Measurements from ENCODE around the gene MITF.

DNA sequence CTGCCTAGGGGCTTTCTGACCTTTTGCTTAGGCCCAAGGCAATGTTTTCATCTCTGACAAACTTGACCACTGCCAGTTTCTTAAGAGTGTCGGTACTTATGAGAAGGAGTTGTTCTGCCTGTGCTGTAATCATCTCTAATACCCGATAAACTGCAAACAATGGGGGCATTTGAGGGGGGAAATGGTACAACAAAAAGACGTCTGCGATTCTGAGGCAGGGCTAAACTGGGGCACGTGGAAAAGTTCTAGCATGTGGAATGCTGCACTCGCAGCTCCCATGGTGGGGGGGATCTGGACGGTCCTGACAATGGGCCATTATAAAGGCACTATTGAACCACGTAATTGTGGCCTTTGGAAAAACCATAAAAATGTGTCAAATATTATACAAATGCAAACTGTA, 187.1 kb downstream of the MITF start:
- TF ChIP-seq CEBPB (IDR thresholded peaks at IDR 0.05; ENCODE audit: low read depth, low read length) (no peak), CTCF (conservative IDR thresholded peaks at IDR 0.05; ENCODE audit: low read depth, low read length) (no peak), POLR2A (IDR thresholded peaks at IDR 0.05; ENCODE audit: low read depth, low read length) (no peak), MAZ (IDR thresholded peaks at IDR 0.05; ENCODE audit: borderline replicate concordance, low read depth, low read length) (no peak), RAD21 (IDR thresholded peaks at IDR 0.05; ENCODE audit: low read length) (no peak), ELK1 (IDR thresholded peaks at IDR 0.05; ENCODE audit: borderline replicate concordance, low read depth, low read length) (no peak), RCOR1 (IDR thresholded peaks at IDR 0.05; ENCODE audit: insufficient replicate concordance, low read length) (no peak)
- TF ChIP-seq, protein P1, sequence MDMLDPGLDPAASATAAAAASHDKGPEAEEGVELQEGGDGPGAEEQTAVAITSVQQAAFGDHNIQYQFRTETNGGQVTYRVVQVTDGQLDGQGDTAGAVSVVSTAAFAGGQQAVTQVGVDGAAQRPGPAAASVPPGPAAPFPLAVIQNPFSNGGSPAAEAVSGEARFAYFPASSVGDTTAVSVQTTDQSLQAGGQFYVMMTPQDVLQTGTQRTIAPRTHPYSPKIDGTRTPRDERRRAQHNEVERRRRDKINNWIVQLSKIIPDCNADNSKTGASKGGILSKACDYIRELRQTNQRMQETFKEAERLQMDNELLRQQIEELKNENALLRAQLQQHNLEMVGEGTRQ (IDR thresholded peaks at IDR 0.05; ENCODE audit: low read depth, low read length) = no peak

Measured in IMR-90 (cell line).